ENCODE measurements around the gene DUSP22. TPM values are rescaled to one million over a fixed set of nuclear protein-coding genes. Genes with fewer than 3 reads are reported as not detected.

DUSP22 gene
- total RNA-seq, 1 experiment from 2014 or later: 19.2 TPM

DNA sequence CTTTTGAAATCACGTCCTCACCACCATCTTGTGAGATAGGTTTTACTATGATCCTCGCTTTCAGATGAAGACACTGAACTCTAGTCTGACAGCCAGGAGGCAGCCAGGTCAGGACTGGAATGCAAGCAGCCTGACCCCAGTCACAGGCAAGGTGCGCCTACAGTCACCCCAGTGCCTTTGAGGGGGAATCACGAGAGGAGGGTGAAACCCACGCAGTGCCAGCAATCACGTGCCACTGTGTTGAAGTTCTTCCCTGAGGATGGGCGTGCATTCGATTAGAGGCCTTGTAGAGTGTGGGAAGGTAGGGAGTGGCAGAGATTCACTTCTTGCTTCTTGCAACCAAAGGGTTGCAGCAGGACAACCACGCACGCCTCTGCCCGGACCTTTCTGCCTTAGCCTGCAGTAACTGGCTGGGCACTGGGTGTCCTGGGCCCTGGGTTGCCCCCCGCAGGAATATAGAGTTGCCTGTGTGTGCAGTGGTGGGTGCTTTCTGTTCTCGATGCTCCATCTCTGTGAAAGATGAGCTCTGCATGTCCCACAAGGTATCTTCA lies 65.6 kb downstream of the DUSP22 start:
- Histone ChIP-seq H3K4me1 (ENCODE audit: control insufficient read depth in 1 of 2, insufficient read depth in 2 of 2, low read length in 2 of 2) (no peaks in the 10 kb centered on the region), H3K4me2 (ENCODE audit: low read length) (no peak overlapping the region), H3K9me3 (ENCODE audit: control insufficient read depth in 1 of 2, insufficient read depth in 1 of 2, low read depth in 1 of 2, low read length in 2 of 2) (peaks cover 4 to 6% of the 10 kb centered on the region in 2 experiments; a peak in 2 of 4 replicates), H3K27ac (ENCODE audit: low read depth, low read length) (no peak overlapping the region), H3K9ac (ENCODE audit: low read length) (no peak overlapping the region), H3K9me2 (ENCODE audit: insufficient read depth) (no peaks in the 10 kb centered on the region), H3K4me3 (replicated peaks in 1 of 2; ENCODE audit: low read depth in 1 of 2, low read length in 2 of 2) (no peak overlapping the region), H3K79me2 (ENCODE audit: insufficient read depth, low read length) (no peaks in the 10 kb centered on the region), H3K27me3 (ENCODE audit: insufficient read depth, low read length) (no peaks in the 10 kb centered on the region), H4K20me1 (ENCODE audit: insufficient read depth) (no peaks in the 10 kb centered on the region), H3K36me3 (ENCODE audit: control insufficient read depth in 1 of 2, insufficient read depth in 2 of 2, low read length in 2 of 2) (no peaks in the 10 kb centered on the region), H2AFZ (ENCODE audit: low read depth, low read length, poor library complexity, severe bottlenecking) (no peak overlapping the region)
- BruUV-seq (replicated peaks): no TSS peak
- no peak for TF ChIP-seq FOSL1 (IDR thresholded peaks at IDR 0.05; ENCODE audit: low read depth)
- TF ChIP-seq POLR2AphosphoS5 (IDR thresholded peaks at IDR 0.05; ENCODE audit: low read depth, low read length): no peak
- no peak for TF ChIP-seq EZH2phosphoT487 (IDR thresholded peaks at IDR 0.05; ENCODE audit: borderline replicate concordance)
- no peak for TF ChIP-seq POLR2A (IDR thresholded peaks at IDR 0.05; ENCODE audit: borderline replicate concordance, extremely low read depth, insufficient read depth, insufficient read length)
- TF ChIP-seq EGR1 (IDR thresholded peaks at IDR 0.05; ENCODE audit: low read depth): no peak
- TF ChIP-seq RAD21 (IDR thresholded peaks at IDR 0.05; ENCODE audit: low read depth): no peak
- TF ChIP-seq, protein P1, sequence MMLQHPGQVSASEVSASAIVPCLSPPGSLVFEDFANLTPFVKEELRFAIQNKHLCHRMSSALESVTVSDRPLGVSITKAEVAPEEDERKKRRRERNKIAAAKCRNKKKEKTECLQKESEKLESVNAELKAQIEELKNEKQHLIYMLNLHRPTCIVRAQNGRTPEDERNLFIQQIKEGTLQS (IDR thresholded peaks at IDR 0.05): no peak
- TF ChIP-seq, protein P2, sequence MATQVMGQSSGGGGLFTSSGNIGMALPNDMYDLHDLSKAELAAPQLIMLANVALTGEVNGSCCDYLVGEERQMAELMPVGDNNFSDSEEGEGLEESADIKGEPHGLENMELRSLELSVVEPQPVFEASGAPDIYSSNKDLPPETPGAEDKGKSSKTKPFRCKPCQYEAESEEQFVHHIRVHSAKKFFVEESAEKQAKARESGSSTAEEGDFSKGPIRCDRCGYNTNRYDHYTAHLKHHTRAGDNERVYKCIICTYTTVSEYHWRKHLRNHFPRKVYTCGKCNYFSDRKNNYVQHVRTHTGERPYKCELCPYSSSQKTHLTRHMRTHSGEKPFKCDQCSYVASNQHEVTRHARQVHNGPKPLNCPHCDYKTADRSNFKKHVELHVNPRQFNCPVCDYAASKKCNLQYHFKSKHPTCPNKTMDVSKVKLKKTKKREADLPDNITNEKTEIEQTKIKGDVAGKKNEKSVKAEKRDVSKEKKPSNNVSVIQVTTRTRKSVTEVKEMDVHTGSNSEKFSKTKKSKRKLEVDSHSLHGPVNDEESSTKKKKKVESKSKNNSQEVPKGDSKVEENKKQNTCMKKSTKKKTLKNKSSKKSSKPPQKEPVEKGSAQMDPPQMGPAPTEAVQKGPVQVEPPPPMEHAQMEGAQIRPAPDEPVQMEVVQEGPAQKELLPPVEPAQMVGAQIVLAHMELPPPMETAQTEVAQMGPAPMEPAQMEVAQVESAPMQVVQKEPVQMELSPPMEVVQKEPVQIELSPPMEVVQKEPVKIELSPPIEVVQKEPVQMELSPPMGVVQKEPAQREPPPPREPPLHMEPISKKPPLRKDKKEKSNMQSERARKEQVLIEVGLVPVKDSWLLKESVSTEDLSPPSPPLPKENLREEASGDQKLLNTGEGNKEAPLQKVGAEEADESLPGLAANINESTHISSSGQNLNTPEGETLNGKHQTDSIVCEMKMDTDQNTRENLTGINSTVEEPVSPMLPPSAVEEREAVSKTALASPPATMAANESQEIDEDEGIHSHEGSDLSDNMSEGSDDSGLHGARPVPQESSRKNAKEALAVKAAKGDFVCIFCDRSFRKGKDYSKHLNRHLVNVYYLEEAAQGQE (IDR thresholded peaks at IDR 0.05; ENCODE audit: low read depth): no peak
- no peak for TF ChIP-seq EZH2 (IDR thresholded peaks at IDR 0.05)
- no peak for TF ChIP-seq ZFX (IDR thresholded peaks at IDR 0.05)
- TF ChIP-seq JUND (IDR thresholded peaks at IDR 0.05): no peak
- TF ChIP-seq TCF7L2 (IDR thresholded peaks at IDR 0.05; ENCODE audit: borderline replicate concordance, extremely low read depth, insufficient read depth, insufficient read length): no peak
- no peak for TF ChIP-seq SP1 (IDR thresholded peaks at IDR 0.05; ENCODE audit: low read depth)
- TF ChIP-seq ELF1 (IDR thresholded peaks at IDR 0.05; ENCODE audit: borderline replicate concordance, low read depth): no peak
- TF ChIP-seq, protein P3, sequence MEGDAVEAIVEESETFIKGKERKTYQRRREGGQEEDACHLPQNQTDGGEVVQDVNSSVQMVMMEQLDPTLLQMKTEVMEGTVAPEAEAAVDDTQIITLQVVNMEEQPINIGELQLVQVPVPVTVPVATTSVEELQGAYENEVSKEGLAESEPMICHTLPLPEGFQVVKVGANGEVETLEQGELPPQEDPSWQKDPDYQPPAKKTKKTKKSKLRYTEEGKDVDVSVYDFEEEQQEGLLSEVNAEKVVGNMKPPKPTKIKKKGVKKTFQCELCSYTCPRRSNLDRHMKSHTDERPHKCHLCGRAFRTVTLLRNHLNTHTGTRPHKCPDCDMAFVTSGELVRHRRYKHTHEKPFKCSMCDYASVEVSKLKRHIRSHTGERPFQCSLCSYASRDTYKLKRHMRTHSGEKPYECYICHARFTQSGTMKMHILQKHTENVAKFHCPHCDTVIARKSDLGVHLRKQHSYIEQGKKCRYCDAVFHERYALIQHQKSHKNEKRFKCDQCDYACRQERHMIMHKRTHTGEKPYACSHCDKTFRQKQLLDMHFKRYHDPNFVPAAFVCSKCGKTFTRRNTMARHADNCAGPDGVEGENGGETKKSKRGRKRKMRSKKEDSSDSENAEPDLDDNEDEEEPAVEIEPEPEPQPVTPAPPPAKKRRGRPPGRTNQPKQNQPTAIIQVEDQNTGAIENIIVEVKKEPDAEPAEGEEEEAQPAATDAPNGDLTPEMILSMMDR (IDR thresholded peaks at IDR 0.05 in 2 of 3, conservative IDR thresholded peaks at IDR 0.05 in 1 of 3; ENCODE audit: borderline replicate concordance in 1 of 3, insufficient read depth in 1 of 3, low read depth in 2 of 3, low read length in 2 of 3): no peak
- no peak for TF ChIP-seq CEBPB (IDR thresholded peaks at IDR 0.05; ENCODE audit: low read depth)
- TF ChIP-seq SRF (IDR thresholded peaks at IDR 0.05; ENCODE audit: low read depth): no peak
- TF ChIP-seq SIN3A (IDR thresholded peaks at IDR 0.05; ENCODE audit: low read depth): no peak
- TF ChIP-seq CBX3 (IDR thresholded peaks at IDR 0.05; ENCODE audit: low read depth): no peak
- ChIA-PET POLR2A (no interaction called here), RAD21 (ENCODE audit: low non-redundant PET in 1 of 2, low total read pairs in 2 of 2, uncharacterized antibody in 2 of 2, unreplicated experiment in 2 of 2) (no interaction called here), CTCF (no interaction called here)
- intact Hi-C loops (cut with micrococcal nuclease): no loop called here
- ATAC-seq (no peak), DNase-seq (ENCODE audit: low read depth, low spot score) (no peak)
